GM12801 (cell line): Measurements from ENCODE around the gene PPP1R9A.

ENCODE experiments used
- CTCF ChIP-seq: IDR thresholded peaks from one replicate; pipeline ENCODE4 v1.5.1; 2011; ENCODE audit warnings: control low read depth; ENCODE audit not compliant: insufficient read length; ENCODE audit errors: extremely low read depth

PPP1R9A gene

DNA sequence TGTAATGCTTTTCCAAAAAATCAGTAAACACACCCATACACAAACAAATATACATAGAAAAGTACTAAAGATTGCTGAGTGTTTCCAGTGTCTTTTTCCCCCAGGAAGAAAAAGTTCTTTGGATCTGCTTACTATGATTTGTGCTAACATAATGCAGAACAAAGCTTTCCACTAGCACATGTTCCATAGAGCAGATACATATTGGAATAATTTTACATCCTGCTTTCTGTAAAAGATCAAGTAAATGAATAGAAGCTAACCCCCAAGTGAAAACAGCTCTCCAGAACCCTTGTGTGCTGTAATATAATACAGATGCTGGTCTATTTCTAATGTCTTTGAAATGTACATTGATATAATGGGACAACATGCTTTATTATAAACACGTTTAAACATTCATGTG lies 291.5 kb downstream of the PPP1R9A start:
- no peak for TF ChIP-seq CTCF

- no peak for TF ChIP-seq CTCF
Observed at GRCh38 chr7:95199779-95200558, 292.6 kb downstream of the PPP1R9A start.

DNA sequence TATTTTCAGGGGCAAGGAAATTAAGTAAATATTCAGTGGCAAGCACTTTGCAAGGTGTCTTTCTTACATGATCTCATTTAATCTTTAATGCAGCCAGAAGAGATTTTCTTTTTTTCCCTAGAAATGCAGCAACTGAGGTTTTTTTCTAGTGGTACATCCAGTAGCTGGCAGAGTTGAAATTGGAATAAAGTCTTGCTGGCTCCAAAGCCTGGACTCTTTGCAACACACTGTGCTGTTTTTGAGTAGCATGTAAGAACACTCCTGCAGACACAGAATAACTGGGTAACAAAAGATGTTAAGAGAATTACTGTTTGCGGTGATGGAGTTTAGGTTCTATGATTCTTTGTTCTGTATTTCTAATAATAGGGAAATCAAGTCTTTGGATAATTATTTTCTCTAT lies 293.3 kb downstream of the PPP1R9A start:
- no peak for TF ChIP-seq CTCF

DNA sequence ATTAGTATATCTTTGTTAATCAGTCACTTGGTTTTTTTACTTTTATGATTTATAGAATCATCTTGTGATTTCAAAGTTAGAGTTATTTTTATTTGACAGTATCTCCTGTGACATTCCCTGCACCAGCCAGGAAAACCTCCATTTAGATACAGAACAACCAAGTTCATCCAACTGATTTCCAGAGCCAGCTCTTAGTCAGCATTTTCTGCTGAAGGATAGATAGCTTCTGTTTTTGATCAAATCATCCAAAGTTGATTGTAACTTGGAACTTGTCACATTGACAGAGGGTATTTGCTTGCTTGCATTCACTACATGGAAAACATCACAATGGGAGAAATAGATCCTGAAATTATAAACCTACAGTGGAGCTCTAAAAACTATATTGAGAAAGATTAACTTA lies 294.3 kb downstream of the PPP1R9A start:
- TF ChIP-seq CTCF: no peak

GRCh38 chr7:95204618-95205017 lies 297.2 kb downstream of the PPP1R9A start:
- no peak for TF ChIP-seq CTCF

DNA sequence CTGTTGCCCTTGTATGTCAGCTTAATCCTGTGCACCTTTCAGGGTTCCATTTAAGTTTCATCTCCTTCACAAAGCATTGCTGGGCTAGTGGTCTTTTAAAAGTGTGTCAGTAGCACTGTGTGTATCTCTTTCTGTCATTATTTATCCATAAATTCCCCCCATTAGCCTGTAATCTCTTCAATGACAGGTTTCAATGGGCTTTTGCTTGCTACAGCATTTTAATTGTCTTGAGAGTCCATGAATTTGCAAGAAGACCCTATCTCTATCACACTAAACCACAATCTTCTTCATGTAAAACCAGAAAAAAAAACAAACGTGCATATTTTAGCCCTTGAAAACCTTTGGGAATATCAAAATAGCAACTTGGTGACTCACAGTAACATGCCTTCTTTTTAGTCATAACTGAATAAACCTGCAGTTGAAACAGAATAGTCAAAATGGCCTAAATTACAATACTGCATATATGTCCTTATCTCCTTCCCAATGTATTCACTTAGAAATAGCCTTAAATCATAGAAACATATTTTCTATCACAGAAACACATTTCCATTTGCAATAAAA lies 298.4 kb downstream of the PPP1R9A start:
- no peak for TF ChIP-seq CTCF

GRCh38 chr7:95209276-95209675 lies 301.9 kb downstream of the PPP1R9A start:
- no peak for TF ChIP-seq CTCF
